Colonic mucosa (tissue), 4 donors: ENCODE data around the gene SLC2A11. TPM values are rescaled to one million over a fixed set of nuclear protein-coding genes. Genes with fewer than 3 reads are reported as not detected.
A peak's percentile ranks its signal among the peaks of the same experiment; 100 is the strongest.
"Not testable (repeated sequence)": the region's sequence is repeated elsewhere in the genome, so short reads cannot be mapped to it uniquely, and the experiment has no call there.

Source experiments
- DNase-seq: peaks from one replicate; pipeline ENCODE4 v3.0.0-alpha.2; 2020
- H3K27ac ChIP-seq: fragments of 200-600 bp; one replicate; pipeline ENCODE4 v1.8.0; 2021
- H3K27me3 ChIP-seq: fragments of 200-600 bp; one replicate; pipeline ENCODE4 v1.8.0; 2021
- H3K36me3 ChIP-seq: fragments of 200-600 bp; one replicate; pipeline ENCODE4 v1.8.0; 2021
- H3K4me1 ChIP-seq: fragments of 200-600 bp; one replicate; pipeline ENCODE4 v1.8.0; 2021; ENCODE audit warnings: mild to moderate bottlenecking
- H3K4me3 ChIP-seq: fragments of 200-600 bp; one replicate; pipeline ENCODE4 v1.8.0; 2021
- H3K9ac ChIP-seq, 2 donors: one replicate each; pipeline ENCODE4 v1.7.0; 2013; ENCODE audit warnings: control low read depth in 2 of 2, low read depth in 2 of 2, low read length in 2 of 2
- H3K9me3 ChIP-seq: fragments of 200-600 bp; one replicate; pipeline ENCODE4 v1.8.0; 2021
- CTCF ChIP-seq: fragments of 200-600 bp; IDR thresholded peaks from one replicate; pipeline ENCODE4 v1.8.0; 2022; ENCODE audit warnings: antibody characterized with exemption, mild to moderate bottlenecking
- intact Hi-C: fragments of 100-400 bp; cut with DNase I; formaldehyde crosslinking; loops from one replicate; pipeline ENCODE4 v1.14.1; 2022
- total RNA-seq, 2 donors: library from RNA; stranded (reverse); fragmentation: NEBNext Ultra II Directional in 1 of 2; extraction: Animal tissue kit (Norgen Biotek cat#: 25700) in 1 of 2; gene quantifications; one replicate each; pipeline ENCODE4 v1.2.1, GENCODE V29; 2021
- donor health status: healthy.
- donor health status: DM: no; HTN: no; CAD: no.
- donor health status: DM: no; HTN: no; CAD: no.

The SLC2A11 gene
- total RNA-seq, 2 donors from 2014 or later, result 8.3 to 9.6 TPM

- H3K9ac ChIP-seq, result no peak overlapping the region
- intact Hi-C loops, result no loop called here
- H3K27me3 ChIP-seq, result no peaks in the 10 kb centered on the region
- peaks cover 4% of the 10 kb centered on the region for H3K36me3 ChIP-seq
- H3K4me3 ChIP-seq, result no peak overlapping the region
- H3K9me3 ChIP-seq, result no peaks in the 10 kb centered on the region
- H3K4me1 ChIP-seq, result no peaks in the 10 kb centered on the region
- no peak overlapping the region for H3K27ac ChIP-seq
- no peak for TF ChIP-seq CTCF
- no peak for DNase-seq
These were observed 43.9 kb downstream of the SLC2A11 start for GRCh38 chr22:23901600-23901999.

- H3K27me3 ChIP-seq, result no peaks in the 10 kb centered on the region
- no peak overlapping the region for H3K4me3 ChIP-seq
- no peak for DNase-seq
- intact Hi-C loops, result no loop called here
- no peaks in the 10 kb centered on the region for H3K4me1 ChIP-seq
- H3K36me3 ChIP-seq, result no peaks in the 10 kb centered on the region
- H3K27ac ChIP-seq, result no peak overlapping the region
- H3K9ac ChIP-seq, result no peak overlapping the region
- no peak for TF ChIP-seq CTCF
- no peaks in the 10 kb centered on the region for H3K9me3 ChIP-seq
These were observed 45.8 kb downstream of the SLC2A11 start for GRCh38 chr22:23903328-23903971.

GRCh38 chr22:23904573-23905254 lies 47.0 kb downstream of the SLC2A11 start:
- intact Hi-C loops, result no loop called here
- Histone ChIP-seq H3K9ac (no peak overlapping the region), H3K36me3 (no peaks in the 10 kb centered on the region), H3K4me1 (no peaks in the 10 kb centered on the region), H3K4me3 (no peak overlapping the region), H3K27me3 (no peaks in the 10 kb centered on the region), H3K9me3 (no peaks in the 10 kb centered on the region), H3K27ac (no peak overlapping the region)
- DNase-seq, result no peak
- TF ChIP-seq CTCF, result no peak

GRCh38 chr22:23906641-23907040 lies 49.0 kb downstream of the SLC2A11 start:
- H3K27me3 ChIP-seq, result no peaks in the 10 kb centered on the region
- no peak overlapping the region for H3K27ac ChIP-seq
- H3K4me1 ChIP-seq, result no peaks in the 10 kb centered on the region
- H3K36me3 ChIP-seq, result no peaks in the 10 kb centered on the region
- intact Hi-C loops, result no loop called here
- DNase-seq, result no peak
- no peak overlapping the region for H3K9ac ChIP-seq
- no peaks in the 10 kb centered on the region for H3K9me3 ChIP-seq
- no peak for TF ChIP-seq CTCF
- no peak overlapping the region for H3K4me3 ChIP-seq

GRCh38 chr22:23907423-23907822 lies 49.7 kb downstream of the SLC2A11 start:
- H3K4me1 ChIP-seq, H3K9ac ChIP-seq, H3K36me3 ChIP-seq, DNase-seq, H3K4me3 ChIP-seq, H3K9me3 ChIP-seq, H3K27me3 ChIP-seq, H3K27ac ChIP-seq, intact Hi-C loops: not testable (repeated sequence)

GRCh38 chr22:23908587-23909205 lies 51.0 kb downstream of the SLC2A11 start:
- Histone ChIP-seq H3K36me3 (no peaks in the 10 kb centered on the region), H3K27ac (no peak overlapping the region), H3K27me3 (no peaks in the 10 kb centered on the region), H3K4me1 (no peaks in the 10 kb centered on the region), H3K9me3 (no peaks in the 10 kb centered on the region), H3K9ac (peak overlapping the region in 1 of 2 donors; percentile 15), H3K4me3 (no peak overlapping the region)
- TF ChIP-seq CTCF, result no peak
- intact Hi-C loops, result no loop called here
- peak; percentile 41 for DNase-seq
